H1 (cell line): ENCODE data around the gene TCHP. TPM values are rescaled to one million over a fixed set of nuclear protein-coding genes. Genes with fewer than 3 reads are reported as not detected.

ENCODE experiments used
- CTCF ChIA-PET: fragments of 300-600 bp; sonication (Branson Sonifier 250); formaldehyde crosslinking; loops from one replicate; lab custom pipeline; 2021; ENCODE audit not compliant: partially characterized antibody; lab: Charles Lee
- POLR2A ChIA-PET: fragments of 300-600 bp; sonication (Branson Sonifier 250); formaldehyde crosslinking; loops from one replicate; lab custom pipeline; 2021; ENCODE audit warnings: inconsistent platforms; ENCODE audit not compliant: partially characterized antibody; lab: Charles Lee
- DNase-seq, 2 experiments: peaks; one replicate each; pipeline versions ENCODE4 v3.0.0 to v3.0.0-alpha.2; 2010 to 2022; ENCODE audit warnings: low spot score in 2 of 2, low read depth in 1 of 2, mixed read lengths in 1 of 2
- FAIRE-seq: peaks from 2 replicates; lab custom pipeline; 2011; peaks lifted over from hg19 to GRCh38; lab: Jason Lieb, UNC
- H2AFZ ChIP-seq: 2 replicates; pipeline ENCODE4 v1.8.1; 2012; ENCODE audit warnings: low read length, inconsistent platforms
- H2AK5ac ChIP-seq: 2 replicates; pipeline ENCODE4 v1.6.1; 2013; ENCODE audit warnings: low read depth, low read length
- H2BK120ac ChIP-seq: replicated peaks from 2 replicates; pipeline ENCODE3; 2013; ENCODE audit warnings: low read depth, low read length, inconsistent platforms
- H2BK12ac ChIP-seq: 2 replicates; pipeline ENCODE4 v1.6.1; 2013; ENCODE audit warnings: low read depth, low read length
- H2BK15ac ChIP-seq: 2 replicates; pipeline ENCODE4 v1.6.1; 2013; ENCODE audit warnings: low read length
- H2BK20ac ChIP-seq: 2 replicates; pipeline ENCODE4 v1.6.1; 2013; ENCODE audit warnings: low read length
- H2BK5ac ChIP-seq: 2 replicates; pipeline ENCODE4 v1.6.1; 2013; ENCODE audit warnings: low read depth, low read length
- H3K14ac ChIP-seq: 2 replicates; pipeline ENCODE4 v1.6.1; 2013; ENCODE audit warnings: inconsistent platforms; ENCODE audit not compliant: insufficient read length
- H3K18ac ChIP-seq: 2 replicates; pipeline ENCODE4 v1.6.1; 2013; ENCODE audit warnings: low read length; ENCODE audit errors: extremely low read depth
- H3K23ac ChIP-seq: 2 replicates; pipeline ENCODE4 v1.6.1; 2013; ENCODE audit warnings: inconsistent platforms; ENCODE audit not compliant: insufficient read length
- H3K23me2 ChIP-seq: 2 replicates; pipeline ENCODE4 v1.6.1; 2013; ENCODE audit warnings: low read depth, low read length
- H3K27ac ChIP-seq: 2 replicates; pipeline ENCODE4 v1.6.1; 2011; ENCODE audit warnings: low read depth, low read length, inconsistent platforms
- H3K27me3 ChIP-seq, 4 experiments: replicated peaks in 1 of 4; 1 replicate in 1 of 4; 2 replicates in 3 of 4; pipeline versions ENCODE4 v1.6.1 to v1.8.1; 2011 to 2013; ENCODE audit warnings: low read length in 3 of 4, mild to moderate bottlenecking in 3 of 4, inconsistent platforms in 2 of 4, mixed read lengths in 2 of 4, moderate library complexity in 1 of 4; ENCODE audit not compliant: control insufficient read depth in 3 of 4, insufficient read depth in 3 of 4; ENCODE audit errors: extremely low read depth in 1 of 4
- H3K36me3 ChIP-seq, 4 experiments: 2 replicates each; pipeline versions ENCODE4 v1.6.1 to v1.8.1; 2011 to 2013; ENCODE audit warnings: mild to moderate bottlenecking in 4 of 4, low read length in 3 of 4, moderate library complexity in 2 of 4, control low read depth in 1 of 4, inconsistent platforms in 1 of 4; ENCODE audit not compliant: insufficient read depth in 4 of 4, control insufficient read depth in 2 of 4
- H3K4ac ChIP-seq: replicated peaks from 2 replicates; pipeline ENCODE3; 2013; ENCODE audit warnings: low read length, low read depth, mixed read lengths, inconsistent platforms; ENCODE audit not compliant: insufficient read length
- H3K4me1 ChIP-seq, 4 experiments: replicated peaks in 1 of 4; 1 replicate in 1 of 4; 2 replicates in 3 of 4; pipeline versions ENCODE4 v1.6.1 to v1.8.1; 2011 to 2013; ENCODE audit warnings: low read length in 3 of 4, inconsistent platforms in 2 of 4, mixed read lengths in 1 of 4; ENCODE audit not compliant: insufficient read depth in 4 of 4, control insufficient read depth in 3 of 4
- H3K4me2 ChIP-seq, 2 experiments: 2 replicates each; pipeline versions ENCODE4 v1.6.1 to v1.8.1; 2011 to 2013; ENCODE audit warnings: low read depth in 2 of 2, low read length in 2 of 2, control low read depth in 1 of 2, inconsistent platforms in 1 of 2, mild to moderate bottlenecking in 1 of 2; ENCODE audit not compliant: insufficient read depth in 1 of 2
- H3K4me3 ChIP-seq, 4 experiments: fragments of 200-600, 300-600 bp in 1 of 4; sonication (generic), shearing (Covaris generic), sonication (Bioruptor Twin) in 1 of 4; 2 replicates each; pipeline versions ENCODE4 v1.5.1 to v1.8.1; 2011 to 2016; ENCODE audit warnings: low read length in 4 of 4, low read depth in 3 of 4, control low read depth in 2 of 4, inconsistent platforms in 2 of 4, mild to moderate bottlenecking in 2 of 4, mixed read lengths in 1 of 4, moderate library complexity in 1 of 4; ENCODE audit not compliant: insufficient read depth in 2 of 4; ENCODE audit errors: extremely low read depth in 1 of 4
- H3K56ac ChIP-seq: replicated peaks from 2 replicates; pipeline ENCODE3; 2013; ENCODE audit warnings: low read depth, mild to moderate bottlenecking, mixed read lengths, low read length, inconsistent platforms; ENCODE audit not compliant: insufficient read length
- H3K79me1 ChIP-seq: 2 replicates; pipeline ENCODE4 v1.6.1; 2013; ENCODE audit warnings: low read depth, low read length, control low read depth
- H3K79me2 ChIP-seq, 2 experiments: 2 replicates each; pipeline versions ENCODE4 v1.6.1 to v1.8.1; 2012 to 2013; ENCODE audit warnings: low read length in 2 of 2, mild to moderate bottlenecking in 2 of 2, inconsistent platforms in 1 of 2; ENCODE audit not compliant: insufficient read depth in 2 of 2, control insufficient read depth in 1 of 2
- H3K9ac ChIP-seq, 4 experiments: replicated peaks in 1 of 4; 1 replicate in 1 of 4; 2 replicates in 3 of 4; pipeline versions ENCODE4 v1.6.1 to v1.8.1; 2011 to 2013; ENCODE audit warnings: low read depth in 3 of 4, low read length in 3 of 4, control low read depth in 2 of 4, mild to moderate bottlenecking in 2 of 4, moderate library complexity in 2 of 4, inconsistent platforms in 1 of 4; ENCODE audit errors: extremely low read depth in 1 of 4
- H3K9me3 ChIP-seq, 2 experiments: 2 replicates each; pipeline versions ENCODE4 v1.6.1 to v1.8.1; 2012 to 2013; ENCODE audit warnings: mild to moderate bottlenecking in 2 of 2, moderate library complexity in 2 of 2, control low read depth in 1 of 2, inconsistent platforms in 1 of 2, low read depth in 1 of 2, low read length in 1 of 2, mixed read lengths in 1 of 2; ENCODE audit not compliant: insufficient read depth in 2 of 2
- H4K20me1 ChIP-seq, 2 experiments: replicated peaks in 1 of 2; 2 replicates each; pipeline versions ENCODE3 to v1.8.1; 2011 to 2013; ENCODE audit warnings: inconsistent platforms in 2 of 2, low read length in 2 of 2, mild to moderate bottlenecking in 1 of 2; ENCODE audit not compliant: insufficient read depth in 2 of 2, control insufficient read depth in 1 of 2
- H4K5ac ChIP-seq: 2 replicates; pipeline ENCODE4 v1.6.1; 2013; ENCODE audit warnings: low read length, low read depth, mixed read lengths, inconsistent platforms; ENCODE audit not compliant: insufficient read length
- H4K8ac ChIP-seq: 2 replicates; pipeline ENCODE4 v1.8.0; 2013; ENCODE audit warnings: mild to moderate bottlenecking, moderate library complexity, low read length, inconsistent platforms; ENCODE audit not compliant: insufficient read depth; ENCODE audit errors: extremely low read depth
- H4K91ac ChIP-seq: replicated peaks from 2 replicates; pipeline ENCODE3; 2013; ENCODE audit warnings: low read length, mixed read lengths, inconsistent platforms; ENCODE audit not compliant: insufficient read length
- CHD1 ChIP-seq: IDR thresholded peaks from 2 replicates; pipeline ENCODE4 v1.6.1; 2012; ENCODE audit warnings: low read depth, low read length, improper control_type of control experiment
- CREB1 ChIP-seq: IDR thresholded peaks from 2 replicates; pipeline ENCODE4 v1.6.1; 2012; ENCODE audit warnings: inconsistent platforms
- GTF2F1 ChIP-seq: IDR thresholded peaks from 2 replicates; pipeline ENCODE4 v1.6.1; 2012; ENCODE audit warnings: low read depth, low read length, improper control_type of control experiment, borderline replicate concordance
- JUND ChIP-seq: IDR thresholded peaks from 2 replicates; pipeline ENCODE4 v1.6.1; 2011; ENCODE audit warnings: mild to moderate bottlenecking, improper control_type of control experiment, low read length
- KDM1A ChIP-seq: fragments of 200-600, 300-600 bp; sonication (generic); IDR thresholded peaks from 2 replicates; pipeline ENCODE4 v1.7.1; 2016; ENCODE audit warnings: mild to moderate bottlenecking, low read length, borderline replicate concordance
- MAFK ChIP-seq: IDR thresholded peaks from 2 replicates; pipeline ENCODE4 v1.6.1; 2012; ENCODE audit warnings: low read depth, mild to moderate bottlenecking, improper control_type of control experiment, low read length
- PHF8 ChIP-seq: fragments of 200-600 bp; sonication (generic); conservative IDR thresholded peaks from 2 replicates; pipeline ENCODE4 v1.7.1; 2012; ENCODE audit warnings: low read depth, mild to moderate bottlenecking, inconsistent platforms, low read length, moderate library complexity
- POLR2A ChIP-seq, 2 experiments: IDR thresholded peaks; 1 replicate in 1 of 2; 2 replicates in 1 of 2; pipeline ENCODE4 v1.6.1; 2011; ENCODE audit warnings: low read depth in 2 of 2, low read length in 2 of 2, mild to moderate bottlenecking in 2 of 2; ENCODE audit errors: control extremely low read depth in 1 of 2
- RXRA ChIP-seq: IDR thresholded peaks from 2 replicates; pipeline ENCODE4 v1.6.1; 2011; ENCODE audit warnings: low read depth, mild to moderate bottlenecking, low read length, moderate library complexity; ENCODE audit not compliant: insufficient read depth
- SIN3A ChIP-seq, 2 experiments: IDR thresholded peaks in 1 of 2; conservative IDR thresholded peaks in 1 of 2; 2 replicates each; pipeline ENCODE4 v1.6.1; 2011 to 2012; ENCODE audit warnings: low read length in 2 of 2, improper control_type of control experiment in 1 of 2, low read depth in 1 of 2, mild to moderate bottlenecking in 1 of 2
- SP4 ChIP-seq: IDR thresholded peaks from 2 replicates; pipeline ENCODE4 v1.6.1; 2012; ENCODE audit warnings: low read length, inconsistent platforms
- TBP ChIP-seq: IDR thresholded peaks from 2 replicates; pipeline ENCODE4 v1.6.1; 2011; ENCODE audit warnings: low read depth, low read length, improper control_type of control experiment
- ZNF274 ChIP-seq: IDR thresholded peaks from 2 replicates; pipeline ENCODE4 v1.7.0; 2012; ENCODE audit warnings: low read length, borderline replicate concordance; ENCODE audit errors: extremely low read depth
- WGBS, 2 experiments: shearing (Covaris generic) in 1 of 2; methylation state at CpG; one replicate each; pipeline versions ENCODE4 v1.1.6 to v1.1.7; 2013 to 2015; ENCODE audit warnings: low lambda C conversion rate in 2 of 2, mixed read lengths in 2 of 2, inconsistent platforms in 1 of 2, low coverage in 1 of 2, missing lambda C conversion rate in 1 of 2; ENCODE audit not compliant: insufficient replicate concordance in 2 of 2, insufficient coverage in 1 of 2, insufficient read length in 1 of 2; ENCODE audit errors: extremely low coverage in 1 of 2, missing lambda C conversion rate in 1 of 2; 5-methylcytosine and 5-hydroxymethylcytosine counted together
- polyA plus RNA-seq, 7 experiments: library from polyadenylated mRNA; depleted of rRNA in 3 of 7; stranded (reverse) in 5 of 7; unstranded in 2 of 7; fragments of >200 nt in 5 of 7; fragments of 200-250 nt in 2 of 7; gene quantifications; 1 replicate in 5 of 7; 2 replicates in 1 of 7; 4 replicates in 1 of 7; pipeline versions ENCODE4 v1.2.1 to v1.2.3, GENCODE V29; 2011 to 2013; ENCODE audit warnings: missing spikeins in 2 of 7, mixed read lengths in 2 of 7
- total RNA-seq: library from RNA; stranded (reverse); fragmentation: NEBNext Ultra II Directional; extraction: Animal tissue kit (Norgen Biotek cat#: 25700); gene quantifications from 2 replicates; pipeline ENCODE4 v1.2.1, GENCODE V29; 2021
- TF ChIP-seq, protein P1 (sequence below): IDR thresholded peaks from 2 replicates; pipeline ENCODE4 v1.6.1; 2011; ENCODE audit warnings: low read length, improper control_type of control experiment

TCHP gene
- total and polyA plus RNA-seq, 2 of the 8 experiments (the other 6 are each of a cell fraction or from before 2014, with no cell fraction given): 2.8 to 4.5 TPM

DNA sequence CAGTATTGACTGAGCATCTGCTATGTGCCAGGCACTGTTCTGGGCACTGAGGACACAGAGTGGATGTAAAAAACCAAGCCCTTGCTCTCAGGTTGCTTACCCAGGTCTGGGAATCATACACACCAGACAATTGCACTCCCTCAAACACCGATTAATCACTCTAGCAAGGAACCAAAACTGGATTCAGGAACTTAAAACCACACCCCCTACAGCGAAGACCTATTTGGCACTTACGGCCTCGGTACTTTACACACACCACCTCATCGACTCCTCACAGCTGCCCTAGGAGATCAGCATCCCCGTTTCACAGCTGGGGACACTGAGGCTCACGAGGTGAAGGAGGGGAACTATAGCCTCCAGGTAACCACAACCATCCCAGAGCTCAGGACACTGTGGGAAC, 21.3 kb upstream of the TCHP start:
- H4K20me1 ChIP-seq: peaks cover 0 to 7% of the 10 kb centered on the region in 2 experiments
- H3K23me2 ChIP-seq: peaks cover 14% of the 10 kb centered on the region
- POLR2A ChIA-PET: interaction anchor here (1.0 kb wide), 1 partner anchor 76 kb away, joined by 4 read pairs; no protein-coding TSS in a partner anchor
- no peaks in the 10 kb centered on the region for H3K36me3 ChIP-seq
- no peak overlapping the region for H2AK5ac ChIP-seq
- H3K9me3 ChIP-seq: no peaks in the 10 kb centered on the region
- H2BK15ac ChIP-seq: no peak overlapping the region
- DNase-seq (no peak), FAIRE-seq (no peak)
- H2AFZ ChIP-seq: no peak overlapping the region
- CTCF ChIA-PET: interaction anchor here (0.5 to 3.3 kb wide), 10 partner anchors 20 to 1132 kb away, joined by 3 to 37 read pairs (median 4); no protein-coding TSS in a partner anchor
- peak overlapping the region; percentile 99 to 100 for H3K4me2 ChIP-seq
- no peak overlapping the region for H3K23ac ChIP-seq
- H2BK120ac ChIP-seq: no peak overlapping the region
- H2BK5ac ChIP-seq: no peak overlapping the region
- H3K4me3 ChIP-seq: peak overlapping the region in 3 of 4 experiments; percentile 10 to 93 (median 72); a peak in 4 of 8 replicates
- H3K14ac ChIP-seq: no peak overlapping the region
- no peak overlapping the region for H3K4ac ChIP-seq
- no peak overlapping the region for H4K91ac ChIP-seq
- H3K9ac ChIP-seq: no peak overlapping the region
- H2BK12ac ChIP-seq: no peak overlapping the region
- peaks cover 11 to 29% (median 14%) of the 10 kb centered on the region in 4 experiments for H3K4me1 ChIP-seq
- H3K79me2 ChIP-seq: peaks cover 0 to 31% of the 10 kb centered on the region in 2 experiments; a peak in 2 of 4 replicates
- no peak overlapping the region for H4K5ac ChIP-seq
- no peak overlapping the region for H2BK20ac ChIP-seq
- H3K27me3 ChIP-seq: no peaks in the 10 kb centered on the region; a peak in 1 of 7 replicates
- WGBS, 2 experiments: 77% methylated on average over 7 of the region's 7 CpGs; no CpG with 5 or more reads in 1 of the 2 experiments
- no peak overlapping the region for H4K8ac ChIP-seq
- no peak overlapping the region for H3K27ac ChIP-seq
- H3K18ac ChIP-seq: no peak overlapping the region
- peaks cover 5% of the 10 kb centered on the region; the same call in 1 of the 2 replicates for H3K79me1 ChIP-seq
- no peak overlapping the region for H3K56ac ChIP-seq
- no peak for TF ChIP-seq MAFK
- no peak for TF ChIP-seq POLR2A (IDR thresholded peaks at IDR 0.05; ENCODE audit: control extremely low read depth in 1 of 2, low read depth in 2 of 2, low read length in 2 of 2)
- TF ChIP-seq SP4: no peak
- TF ChIP-seq RXRA: no peak
- TF ChIP-seq CHD1: no peak
- TF ChIP-seq, protein P1, sequence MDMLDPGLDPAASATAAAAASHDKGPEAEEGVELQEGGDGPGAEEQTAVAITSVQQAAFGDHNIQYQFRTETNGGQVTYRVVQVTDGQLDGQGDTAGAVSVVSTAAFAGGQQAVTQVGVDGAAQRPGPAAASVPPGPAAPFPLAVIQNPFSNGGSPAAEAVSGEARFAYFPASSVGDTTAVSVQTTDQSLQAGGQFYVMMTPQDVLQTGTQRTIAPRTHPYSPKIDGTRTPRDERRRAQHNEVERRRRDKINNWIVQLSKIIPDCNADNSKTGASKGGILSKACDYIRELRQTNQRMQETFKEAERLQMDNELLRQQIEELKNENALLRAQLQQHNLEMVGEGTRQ: no peak
- TF ChIP-seq GTF2F1: no peak
- TF ChIP-seq TBP: no peak
- TF ChIP-seq ZNF274: no peak
- TF ChIP-seq KDM1A: no peak
- no peak for TF ChIP-seq CREB1
- TF ChIP-seq PHF8: no peak
- no peak for TF ChIP-seq SIN3A (conservative IDR thresholded peaks at IDR 0.05 in 1 of 2, IDR thresholded peaks at IDR 0.05 in 1 of 2; ENCODE audit: low read depth in 1 of 2, low read length in 2 of 2)
- no peak for TF ChIP-seq JUND
